ENCODE results near the gene RGS7. TPM values are rescaled to one million over a fixed set of nuclear protein-coding genes. Genes with fewer than 3 reads are reported as not detected.

The RGS7 gene
- total RNA-seq, 4 donors from 2014 or later, result 0.27 TPM; not detected in 3

GRCh38 chr1:241391926-241392710 is 35.1 kb upstream of the RGS7 start:
- no peak overlapping the region for H3K27ac ChIP-seq
- 52 to 74% methylated on average over 5 of the region's 5 CpGs for WGBS, 2 donors (ENCODE audit: low coverage in 1 of 2)
- no peaks in the 10 kb centered on the region for H3K36me3 ChIP-seq
- no peak overlapping the region for H3K4me3 ChIP-seq
- no peaks in the 10 kb centered on the region for H3K9me3 ChIP-seq
- no peaks in the 10 kb centered on the region for H3K27me3 ChIP-seq
- no peak for TF ChIP-seq EP300 (IDR thresholded peaks at IDR 0.05)
- no peak for TF ChIP-seq POLR2AphosphoS5 (IDR thresholded peaks at IDR 0.05)
- TF ChIP-seq POLR2A (IDR thresholded peaks at IDR 0.05), result no peak
- no peak for TF ChIP-seq CTCF (IDR thresholded peaks at IDR 0.05)
- H3K4me1 ChIP-seq, result no peaks in the 10 kb centered on the region
- ATAC-seq, result no peak

- Histone ChIP-seq H3K4me1 (no peaks in the 10 kb centered on the region), H3K9me3 (no peaks in the 10 kb centered on the region), H3K36me3 (no peaks in the 10 kb centered on the region), H3K27ac (no peak overlapping the region), H3K27me3 (no peaks in the 10 kb centered on the region), H3K4me3 (no peak overlapping the region)
- TF ChIP-seq CTCF (IDR thresholded peaks at IDR 0.05) (no peak), EP300 (IDR thresholded peaks at IDR 0.05) (no peak), POLR2AphosphoS5 (IDR thresholded peaks at IDR 0.05) (no peak), POLR2A (IDR thresholded peaks at IDR 0.05) (no peak)
- 100% methylated on average over 2 of the region's 2 CpGs; no CpG with 5 or more reads in 1 of the 2 donors for WGBS, 2 donors (ENCODE audit: low coverage in 1 of 2)
- ATAC-seq, result no peak
Measured at GRCh38 chr1:241390526-241390925, 33.5 kb upstream of the RGS7 start.

- H3K36me3 ChIP-seq, result no peaks in the 10 kb centered on the region
- no peak overlapping the region for H3K27ac ChIP-seq
- H3K9me3 ChIP-seq, result no peaks in the 10 kb centered on the region
- TF ChIP-seq CTCF (IDR thresholded peaks at IDR 0.05) (no peak), POLR2AphosphoS5 (IDR thresholded peaks at IDR 0.05) (no peak)
- no peak for ATAC-seq
- H3K27me3 ChIP-seq, result no peaks in the 10 kb centered on the region
- no peaks in the 10 kb centered on the region for H3K4me1 ChIP-seq
- 56 to 58% methylated on average over 3 of the region's 3 CpGs for WGBS, 2 donors (ENCODE audit: low coverage in 1 of 2)
- no peak overlapping the region for H3K4me3 ChIP-seq
Measured at GRCh38 chr1:241389400-241389799, 32.4 kb upstream of the RGS7 start.

- Histone ChIP-seq H3K4me3 (no peak overlapping the region), H3K27me3 (no peaks in the 10 kb centered on the region), H3K9me3 (peaks cover 0 to 1% (median 0%) of the 10 kb centered on the region in 3 donors), H3K4me1 (no peaks in the 10 kb centered on the region), H3K36me3 (no peaks in the 10 kb centered on the region), H3K27ac (no peak overlapping the region)
- no peak for TF ChIP-seq EP300 (IDR thresholded peaks at IDR 0.05)
- no peak for ATAC-seq
Measured at GRCh38 chr1:241387216-241387615, 30.2 kb upstream of the RGS7 start.

- WGBS, 2 donors (ENCODE audit: low coverage in 1 of 2), result 29 to 55% methylated on average over 1 to 2 of the region's 2 CpGs
- no peaks in the 10 kb centered on the region for H3K27me3 ChIP-seq
Measured at GRCh38 chr1:241376701-241377100, 19.7 kb upstream of the RGS7 start.

More at GRCh38 chr1:241376701-241377100, 19.7 kb upstream of the RGS7 start:
- no peak for ATAC-seq
- no peak for TF ChIP-seq POLR2AphosphoS5 (IDR thresholded peaks at IDR 0.05)
- no peak for TF ChIP-seq POLR2A (IDR thresholded peaks at IDR 0.05)
- TF ChIP-seq EP300 (IDR thresholded peaks at IDR 0.05), result no peak
- TF ChIP-seq CTCF (IDR thresholded peaks at IDR 0.05), result no peak
- no peaks in the 10 kb centered on the region for H3K9me3 ChIP-seq
- no peaks in the 10 kb centered on the region for H3K36me3 ChIP-seq
- H3K4me1 ChIP-seq, result no peaks in the 10 kb centered on the region
- no peak overlapping the region for H3K27ac ChIP-seq
- no peak overlapping the region for H3K4me3 ChIP-seq

Data from gastroesophageal sphincter (tissue), 4 donors.